Lower lobe of right lung (tissue), 2 donors: Measurements from ENCODE around the gene NMD3. TPM values are rescaled to one million over a fixed set of nuclear protein-coding genes. Genes with fewer than 3 reads are reported as not detected.
"Not testable (repeated sequence)": the region's sequence is repeated elsewhere in the genome, so short reads cannot be mapped to it uniquely, and the experiment has no call there.

Source experiments
- ATAC-seq, 2 donors: fragments of 200-7000 bp; cut with Tn5 transposase; one replicate each; pipeline ENCODE4 v1.9.1; 2020 to 2022; ENCODE audit warnings: mild to moderate bottlenecking in 2 of 2, moderate library complexity in 2 of 2
- DNase-seq: peaks from one replicate; pipeline ENCODE4 v3.0.0-alpha.2; 2020
- H3K27ac ChIP-seq: fragments of 200-600 bp; one replicate; pipeline ENCODE4 v1.8.0; 2022
- H3K27me3 ChIP-seq: fragments of 200-600 bp; one replicate; pipeline ENCODE4 v1.8.0; 2022; ENCODE audit warnings: low read depth
- H3K36me3 ChIP-seq: fragments of 200-600 bp; one replicate; pipeline ENCODE4 v1.8.0; 2022; ENCODE audit warnings: mild to moderate bottlenecking
- H3K4me1 ChIP-seq: fragments of 200-600 bp; one replicate; pipeline ENCODE4 v1.8.0; 2022
- H3K4me3 ChIP-seq: fragments of 200-600 bp; one replicate; pipeline ENCODE4 v1.8.0; 2022; ENCODE audit warnings: mild to moderate bottlenecking
- H3K9me3 ChIP-seq: fragments of 200-600 bp; one replicate; pipeline ENCODE4 v1.8.0; 2022
- intact Hi-C: fragments of 100-400 bp; cut with DNase I; formaldehyde crosslinking; loops from one replicate; pipeline ENCODE4 v1.11.0; 2022
- long read RNA-seq: library from polyadenylated mRNA; unstranded; transcript quantifications from one replicate; pipeline ENCODE4 v2.0.0, GENCODE V29; 2021
- total RNA-seq: library from RNA; stranded (reverse); fragmentation: NEBNext Ultra II Directional; extraction: Animal tissue kit (Norgen Biotek cat#: 25700); gene quantifications from one replicate; pipeline ENCODE4 v1.2.1, GENCODE V29; 2021
- TF ChIP-seq, protein P1 (sequence below): fragments of 200-600 bp; IDR thresholded peaks from one replicate; pipeline ENCODE4 v1.8.0; 2022; ENCODE audit warnings: antibody characterized with exemption, mild to moderate bottlenecking
- donor health status: DM: no; HTN: yes; CAD: no; lungs with severe emphysema.

NMD3 gene
- 46.0 TPM for total RNA-seq
- long read RNA-seq, transcript NMD3-201 (16 exons, 3,049 nt) = major isoform, 48 of 87 reads
- long read RNA-seq, partial matches to known transcripts = 2 of 87 reads
- long read RNA-seq, other reads (novel, unspliced or antisense) = 33 of 87 reads

- no peaks in the 10 kb centered on the region for H3K9me3 ChIP-seq
- H3K4me3 ChIP-seq = peak within 1 kb of the TSS; percentile 92
- ATAC-seq (peak; percentile 98 to 99), DNase-seq (peak; percentile 94)
- peaks cover 13% of the 10 kb centered on the region for H3K36me3 ChIP-seq
- peaks cover 36% of the 10 kb centered on the region for H3K4me1 ChIP-seq
- peak within 1 kb of the TSS; percentile 97 for H3K27ac ChIP-seq
- no peaks in the 10 kb centered on the region for H3K27me3 ChIP-seq
- TF ChIP-seq, protein P1, sequence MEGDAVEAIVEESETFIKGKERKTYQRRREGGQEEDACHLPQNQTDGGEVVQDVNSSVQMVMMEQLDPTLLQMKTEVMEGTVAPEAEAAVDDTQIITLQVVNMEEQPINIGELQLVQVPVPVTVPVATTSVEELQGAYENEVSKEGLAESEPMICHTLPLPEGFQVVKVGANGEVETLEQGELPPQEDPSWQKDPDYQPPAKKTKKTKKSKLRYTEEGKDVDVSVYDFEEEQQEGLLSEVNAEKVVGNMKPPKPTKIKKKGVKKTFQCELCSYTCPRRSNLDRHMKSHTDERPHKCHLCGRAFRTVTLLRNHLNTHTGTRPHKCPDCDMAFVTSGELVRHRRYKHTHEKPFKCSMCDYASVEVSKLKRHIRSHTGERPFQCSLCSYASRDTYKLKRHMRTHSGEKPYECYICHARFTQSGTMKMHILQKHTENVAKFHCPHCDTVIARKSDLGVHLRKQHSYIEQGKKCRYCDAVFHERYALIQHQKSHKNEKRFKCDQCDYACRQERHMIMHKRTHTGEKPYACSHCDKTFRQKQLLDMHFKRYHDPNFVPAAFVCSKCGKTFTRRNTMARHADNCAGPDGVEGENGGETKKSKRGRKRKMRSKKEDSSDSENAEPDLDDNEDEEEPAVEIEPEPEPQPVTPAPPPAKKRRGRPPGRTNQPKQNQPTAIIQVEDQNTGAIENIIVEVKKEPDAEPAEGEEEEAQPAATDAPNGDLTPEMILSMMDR = no peak
- intact Hi-C loops = no loop called here
These were observed at the start of gene NMD3 for GRCh38 chr3:161220850-161221753. Gene NMD3, plus strand, starts transcription at chr3:161221311. Its CDS starts 703 bp downstream, at chr3:161222014.

- H3K4me3 ChIP-seq = no peak overlapping the region
- peak in 1 of 2 donors; percentile 37 for ATAC-seq
- H3K27me3 ChIP-seq = no peaks in the 10 kb centered on the region
- no peaks in the 10 kb centered on the region for H3K9me3 ChIP-seq
- H3K27ac ChIP-seq = no peak overlapping the region
- no peak for DNase-seq
- no peaks in the 10 kb centered on the region for H3K36me3 ChIP-seq
- peaks cover 4% of the 10 kb centered on the region for H3K4me1 ChIP-seq
- TF ChIP-seq, protein P1 = peak; percentile 24
- intact Hi-C loops = no loop called here
These were observed 49.2 kb upstream of the NMD3 start for GRCh38 chr3:161171639-161172552.

- intact Hi-C loops = no loop called here
- Histone ChIP-seq H3K27ac (no peak overlapping the region), H3K9me3 (no peaks in the 10 kb centered on the region), H3K27me3 (no peaks in the 10 kb centered on the region), H3K4me3 (no peak overlapping the region), H3K36me3 (no peaks in the 10 kb centered on the region), H3K4me1 (peaks cover 4% of the 10 kb centered on the region)
- DNase-seq = no peak
- ATAC-seq = no peak
- TF ChIP-seq, protein P1 = no peak
These were observed 45.6 kb upstream of the NMD3 start for GRCh38 chr3:161175506-161175905.

DNA sequence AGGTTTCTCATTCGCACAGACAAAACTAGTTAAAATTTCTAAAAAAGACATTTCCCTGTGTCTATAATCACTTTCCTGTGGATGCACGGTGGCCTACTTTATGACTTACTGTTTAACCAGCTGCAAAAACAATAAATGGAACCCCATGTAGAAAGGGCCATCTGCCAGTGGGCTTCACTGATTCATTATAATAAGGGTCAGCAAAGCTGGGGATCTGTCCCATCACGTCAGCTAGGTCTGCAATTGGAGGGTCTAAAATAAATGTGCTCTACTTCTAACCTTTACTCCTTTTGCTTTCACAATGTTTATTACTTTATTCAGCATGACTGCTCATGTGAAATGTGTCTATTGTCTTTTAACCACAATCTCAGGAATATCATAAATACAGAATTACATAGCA lies 43.1 kb upstream of the NMD3 start:
- Histone ChIP-seq H3K4me1 (no peaks in the 10 kb centered on the region), H3K4me3 (no peak overlapping the region), H3K36me3 (no peaks in the 10 kb centered on the region), H3K27me3 (no peaks in the 10 kb centered on the region), H3K27ac (no peak overlapping the region), H3K9me3 (no peaks in the 10 kb centered on the region)
- intact Hi-C loops = no loop called here
- TF ChIP-seq, protein P1 = no peak
- no peak for ATAC-seq
- DNase-seq = no peak

GRCh38 chr3:161181371-161181770 lies 39.7 kb upstream of the NMD3 start:
- H3K4me1 ChIP-seq, ATAC-seq, H3K27me3 ChIP-seq, H3K27ac ChIP-seq, intact Hi-C loops, H3K4me3 ChIP-seq, H3K9me3 ChIP-seq, H3K36me3 ChIP-seq, DNase-seq: not testable (repeated sequence)
